Testis (tissue), 3 donors: ENCODE measurements around the gene PLXDC1. TPM values are rescaled to one million over a fixed set of nuclear protein-coding genes. Genes with fewer than 3 reads are reported as not detected.

Experiments used
- DNase-seq: peaks from one replicate; pipeline ENCODE4 v3.0.0-alpha.2; 2019
- H3K27ac ChIP-seq, 2 donors: fragments of 200-600 bp; sonication (generic); one replicate each; pipeline ENCODE4 v1.5.1; 2019
- H3K27me3 ChIP-seq: fragments of 200-600 bp; sonication (generic); one replicate; pipeline ENCODE4 v1.5.1; 2019
- H3K36me3 ChIP-seq: fragments of 200-600 bp; sonication (generic); one replicate; pipeline ENCODE4 v1.5.1; 2017; ENCODE audit warnings: low read depth; ENCODE audit errors: missing control alignments
- H3K4me1 ChIP-seq: fragments of 200-600 bp; sonication (generic); one replicate; pipeline ENCODE4 v1.5.1; 2019
- H3K4me3 ChIP-seq, 2 donors: fragments of 200-600 bp; sonication (generic); one replicate each; pipeline ENCODE4 v1.5.1; 2017 to 2019
- H3K9me3 ChIP-seq: fragments of 200-600 bp; sonication (generic); one replicate; pipeline ENCODE4 v1.5.1; 2017
- CTCF ChIP-seq, 3 experiments: fragments of 450-650 bp in 2 of 3; fragments of 200-600 bp in 1 of 3; sonication (generic) in 1 of 3; IDR thresholded peaks; one replicate each; pipeline ENCODE4 v1.5.1; 2016 to 2019; ENCODE audit warnings: antibody characterized with exemption in 3 of 3, mild to moderate bottlenecking in 2 of 3, moderate library complexity in 1 of 3
- POLR2A ChIP-seq: fragments of 450-650 bp; IDR thresholded peaks from one replicate; pipeline ENCODE4 v1.6.1; 2017; ENCODE audit warnings: antibody characterized with exemption, mild to moderate bottlenecking, moderate library complexity
- WGBS, 2 donors: methylation state at CpG; one replicate each; pipeline ENCODE4 v1.1.5; 2018; 5-methylcytosine and 5-hydroxymethylcytosine counted together
- intact Hi-C: fragments of 100-400 bp; cut with DNase I; formaldehyde crosslinking; loops from one replicate; pipeline ENCODE4 v1.15.1; 2023; ENCODE audit warnings: low total_unique reads
- polyA plus RNA-seq: library from polyadenylated mRNA; stranded (reverse); fragments of 350-450 nt; fragmentation: Illumina TruSeq; extraction: RNeasy Lipid Tissue Mini Kit (QIAGEN cat#74804); gene quantifications from one replicate; pipeline ENCODE4 v1.2.3, GENCODE V29; 2014; ENCODE audit warnings: low read depth, low replicate concordance; ENCODE audit not compliant: insufficient read depth
- total RNA-seq, 2 donors: library from RNA; depleted of rRNA; stranded (reverse); fragments of >200 nt; gene quantifications; one replicate each; pipeline ENCODE4 v1.2.3, GENCODE V29; 2016

Gene PLXDC1
- total and polyA plus RNA-seq, 3 donors from 2014 or later: 9.6 to 40.5 (median 14.8) TPM

- Histone ChIP-seq H3K4me3 (no peak overlapping the region), H3K4me1 (no peaks in the 10 kb centered on the region), H3K36me3 (no peaks in the 10 kb centered on the region), H3K9me3 (no peaks in the 10 kb centered on the region), H3K27ac (no peak overlapping the region), H3K27me3 (no peaks in the 10 kb centered on the region)
- intact Hi-C loops: loop anchor here (10.0 kb wide), 1 partner anchor 90 kb away; the partner anchor contains the start of gene PLXDC1
- DNase-seq: no peak
- TF ChIP-seq POLR2A (no peak), CTCF (IDR thresholded peaks at IDR 0.05) (no peak)
- WGBS, 2 donors: 86 to 91% methylated on average over 5 of the region's 5 CpGs
These were observed 87.1 kb downstream of the PLXDC1 start for GRCh38 chr17:39064374-39064773.

- Histone ChIP-seq H3K27me3 (no peaks in the 10 kb centered on the region), H3K9me3 (no peaks in the 10 kb centered on the region), H3K4me3 (no peak overlapping the region), H3K36me3 (no peaks in the 10 kb centered on the region), H3K4me1 (no peaks in the 10 kb centered on the region), H3K27ac (no peak overlapping the region)
- intact Hi-C loops: loop anchor here (10.0 kb wide), 1 partner anchor 91 kb away; the partner anchor contains the start of gene PLXDC1
- DNase-seq: no peak
- 78 to 81% methylated on average over 1 of the region's 1 CpG for WGBS, 2 donors
- TF ChIP-seq CTCF (IDR thresholded peaks at IDR 0.05) (no peak), POLR2A (no peak)
These were observed 87.8 kb downstream of the PLXDC1 start for GRCh38 chr17:39063681-39064069.

- no peak for DNase-seq
- Histone ChIP-seq H3K36me3 (no peaks in the 10 kb centered on the region), H3K27me3 (no peaks in the 10 kb centered on the region), H3K9me3 (no peaks in the 10 kb centered on the region), H3K27ac (no peak overlapping the region), H3K4me3 (no peak overlapping the region), H3K4me1 (no peaks in the 10 kb centered on the region)
- intact Hi-C loops: loop anchor here (10.0 kb wide), 1 partner anchor 92 kb away; the partner anchor contains the start of gene PLXDC1
- WGBS, 2 donors: 56 to 57% methylated on average over 8 of the region's 8 CpGs
- TF ChIP-seq CTCF (IDR thresholded peaks at IDR 0.05) (no peak), POLR2A (no peak)
These were observed 88.4 kb downstream of the PLXDC1 start for GRCh38 chr17:39062846-39063680.

- Histone ChIP-seq H3K36me3 (no peaks in the 10 kb centered on the region), H3K27ac (no peak overlapping the region), H3K9me3 (no peaks in the 10 kb centered on the region), H3K27me3 (no peaks in the 10 kb centered on the region), H3K4me3 (no peak overlapping the region), H3K4me1 (peaks cover 6% of the 10 kb centered on the region)
- 72 to 80% methylated on average over 5 of the region's 5 CpGs for WGBS, 2 donors
- no peak for TF ChIP-seq CTCF (IDR thresholded peaks at IDR 0.05)
- no peak for TF ChIP-seq POLR2A
- intact Hi-C loops: no loop called here
- DNase-seq: no peak
These were observed 92.9 kb downstream of the PLXDC1 start for GRCh38 chr17:39058524-39058923.
